Upper lobe of left lung (tissue), 6 donors: ENCODE measurements around the gene DGKI. TPM values are rescaled to one million over a fixed set of nuclear protein-coding genes. Genes with fewer than 3 reads are reported as not detected.

Source experiments
- ATAC-seq, 2 donors: fragments of 200-7000 bp; cut with Tn5 transposase; one replicate each; pipeline ENCODE4 v1.9.1; 2022; ENCODE audit warnings: mild to moderate bottlenecking in 2 of 2, moderate library complexity in 2 of 2; ENCODE audit not compliant: low FRiP score in 2 of 2
- DNase-seq, 2 donors: peaks; one replicate each; pipeline ENCODE4 v3.0.0-alpha.2; 2019 to 2020
- H3K27ac ChIP-seq, 4 donors: fragments of 200-600 bp; sonication (generic); one replicate each; pipeline ENCODE4 v1.5.1; 2016 to 2019
- H3K27me3 ChIP-seq, 4 donors: fragments of 200-600 bp; sonication (generic); one replicate each; pipeline ENCODE4 v1.5.1; 2017 to 2019
- H3K36me3 ChIP-seq, 4 donors: fragments of 200-600 bp; sonication (generic); one replicate each; pipeline ENCODE4 v1.5.1; 2016 to 2019
- H3K4me1 ChIP-seq, 4 donors: fragments of 200-600 bp; sonication (generic); one replicate each; pipeline ENCODE4 v1.5.1; 2018 to 2019
- H3K4me3 ChIP-seq, 4 donors: fragments of 200-600 bp; sonication (generic); one replicate each; pipeline ENCODE4 v1.5.1; 2017 to 2019; ENCODE audit warnings: mild to moderate bottlenecking in 2 of 4, moderate library complexity in 1 of 4
- H3K9me3 ChIP-seq, 4 donors: fragments of 200-600 bp; sonication (generic); one replicate each; pipeline ENCODE4 v1.5.1; 2018 to 2019
- CTCF ChIP-seq, 6 experiments: fragments of 450-650 bp in 4 of 6; fragments of 200-600 bp in 2 of 6; sonication (generic) in 2 of 6; IDR thresholded peaks; one replicate each; pipeline ENCODE4 v1.5.1; 2016 to 2019; ENCODE audit warnings: antibody characterized with exemption in 6 of 6
- EP300 ChIP-seq, 4 donors: sonication (generic); formaldehyde crosslinking; IDR thresholded peaks; one replicate each; pipeline ENCODE4 v1.5.1; 2017; ENCODE audit warnings: antibody characterized with exemption in 4 of 4, control low read depth in 2 of 4
- POLR2A ChIP-seq, 4 donors: fragments of 450-650 bp; IDR thresholded peaks; one replicate each; pipeline ENCODE4 v1.5.1; 2016 to 2017; ENCODE audit warnings: antibody characterized with exemption in 4 of 4, mild to moderate bottlenecking in 2 of 4
- POLR2AphosphoS5 ChIP-seq, 2 donors: sonication (generic); formaldehyde crosslinking; IDR thresholded peaks; one replicate each; pipeline ENCODE4 v1.5.1; 2017; ENCODE audit warnings: antibody characterized with exemption in 2 of 2
- WGBS, 2 donors: methylation state at CpG; one replicate each; pipeline ENCODE4 v1.1.5; 2017 to 2018; 5-methylcytosine and 5-hydroxymethylcytosine counted together
- total RNA-seq, 6 donors: library from RNA; depleted of rRNA in 4 of 6; stranded (reverse); fragments of >200 nt in 4 of 6; gene quantifications; one replicate each; pipeline versions ENCODE4 v1.1.0 to v1.2.1, GENCODE V29; 2016 to 2021
- donor health status: DM: no; HTN: no; CAD: no; lungs with moderate emphysema.
- donor health status: DM: no; HTN: yes; CAD: no; lungs with severe emphysema.

DGKI gene
- total RNA-seq, 6 donors from 2014 or later: under 0.01 to 4.5 (median 0.34) TPM; not detected in 1

DNA sequence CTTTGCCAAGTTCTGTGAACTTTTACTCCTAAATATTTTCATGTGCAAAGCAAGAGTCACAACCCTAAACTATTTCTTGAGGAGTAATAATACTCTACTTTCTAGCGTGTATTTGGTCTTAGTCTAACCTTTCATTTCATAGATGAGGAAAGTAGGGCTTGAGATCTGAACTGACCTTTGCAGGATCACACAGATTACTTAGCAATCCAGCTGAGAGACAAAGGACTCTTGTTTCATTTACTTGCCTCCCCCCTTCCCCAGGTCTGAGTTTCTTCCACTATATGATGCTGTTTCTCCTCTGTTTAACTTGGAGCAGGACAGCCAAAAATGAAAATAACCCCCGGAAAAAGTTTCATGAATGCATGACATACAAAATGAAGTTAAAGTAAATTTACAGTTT, 427.9 kb downstream of the DGKI start:
- Histone ChIP-seq H3K27me3 (no peaks in the 10 kb centered on the region), H3K9me3 (no peaks in the 10 kb centered on the region), H3K36me3 (no peaks in the 10 kb centered on the region), H3K4me3 (no peak overlapping the region), H3K27ac (no peak overlapping the region), H3K4me1 (no peaks in the 10 kb centered on the region)
- 80 to 84% methylated on average over 2 of the region's 2 CpGs for WGBS, 2 donors
- ATAC-seq: no peak
- no peak for DNase-seq
- TF ChIP-seq POLR2AphosphoS5 (IDR thresholded peaks at IDR 0.05): no peak
- no peak for TF ChIP-seq CTCF (IDR thresholded peaks at IDR 0.05)
- TF ChIP-seq POLR2A (IDR thresholded peaks at IDR 0.05): no peak
- no peak for TF ChIP-seq EP300 (IDR thresholded peaks at IDR 0.05)

DNA sequence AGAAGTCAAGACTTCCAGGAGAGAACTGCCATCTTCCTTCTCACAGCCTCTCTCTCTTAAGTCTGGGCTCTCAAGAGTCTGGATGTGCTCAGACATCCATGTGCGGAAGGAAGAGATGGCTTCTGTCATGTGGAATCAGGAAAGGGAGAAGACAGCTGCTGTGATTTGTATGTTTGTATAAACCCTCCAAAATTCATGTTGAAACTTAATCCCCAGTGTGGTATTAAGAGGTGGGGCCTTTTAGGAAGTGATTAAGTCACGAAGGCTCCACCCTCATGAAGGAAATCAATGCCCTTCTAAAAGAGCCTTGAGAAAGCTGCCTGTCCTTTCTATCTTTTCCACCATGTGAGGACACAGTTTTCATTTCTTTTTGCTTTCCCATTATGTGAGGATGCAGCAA, 429.3 kb downstream of the DGKI start:
- 77 to 81% methylated on average over 2 of the region's 2 CpGs for WGBS, 2 donors
- Histone ChIP-seq H3K4me3 (no peak overlapping the region), H3K9me3 (no peaks in the 10 kb centered on the region), H3K36me3 (no peaks in the 10 kb centered on the region), H3K27me3 (no peaks in the 10 kb centered on the region), H3K4me1 (no peaks in the 10 kb centered on the region), H3K27ac (no peak overlapping the region)
- ATAC-seq (no peak), DNase-seq (no peak)
- TF ChIP-seq EP300 (IDR thresholded peaks at IDR 0.05) (no peak), POLR2AphosphoS5 (IDR thresholded peaks at IDR 0.05) (no peak), POLR2A (IDR thresholded peaks at IDR 0.05) (no peak), CTCF (IDR thresholded peaks at IDR 0.05) (no peak)

DNA sequence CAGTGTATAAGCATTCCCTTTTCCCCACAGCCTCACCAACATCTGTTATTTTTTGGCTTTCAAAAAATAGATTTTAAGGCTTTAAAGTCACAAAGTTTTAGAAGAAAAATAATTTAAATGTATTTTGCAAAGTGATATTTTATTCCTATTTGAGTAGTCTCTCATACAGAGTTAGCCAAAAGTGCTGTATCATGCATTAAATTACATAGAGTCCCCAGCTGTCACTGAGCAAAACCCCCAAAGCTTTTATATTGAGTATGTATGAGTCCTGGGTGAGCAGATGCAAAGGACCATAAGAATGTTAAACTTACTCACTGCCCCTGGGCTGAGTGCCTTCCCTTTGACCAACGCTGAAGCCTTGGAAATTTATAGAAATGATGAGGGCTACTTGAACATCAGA, 432.9 kb downstream of the DGKI start:
- WGBS, 2 donors: 60 to 71% methylated on average over 1 of the region's 1 CpG
- Histone ChIP-seq H3K9me3 (no peaks in the 10 kb centered on the region), H3K27me3 (no peaks in the 10 kb centered on the region), H3K27ac (no peak overlapping the region), H3K36me3 (no peaks in the 10 kb centered on the region), H3K4me3 (no peak overlapping the region), H3K4me1 (no peaks in the 10 kb centered on the region)
- ATAC-seq (no peak), DNase-seq (no peak)
- no peak for TF ChIP-seq CTCF (IDR thresholded peaks at IDR 0.05)
- no peak for TF ChIP-seq EP300 (IDR thresholded peaks at IDR 0.05)
- TF ChIP-seq POLR2A (IDR thresholded peaks at IDR 0.05): no peak
- TF ChIP-seq POLR2AphosphoS5 (IDR thresholded peaks at IDR 0.05): no peak

GRCh38 chr7:137411446-137411845, 435.3 kb downstream of the DGKI start:
- Histone ChIP-seq H3K27ac (no peak overlapping the region), H3K27me3 (no peaks in the 10 kb centered on the region), H3K4me3 (no peak overlapping the region), H3K36me3 (no peaks in the 10 kb centered on the region), H3K4me1 (no peaks in the 10 kb centered on the region), H3K9me3 (no peaks in the 10 kb centered on the region)
- TF ChIP-seq EP300 (IDR thresholded peaks at IDR 0.05) (no peak), POLR2A (IDR thresholded peaks at IDR 0.05) (no peak), POLR2AphosphoS5 (IDR thresholded peaks at IDR 0.05) (no peak), CTCF (IDR thresholded peaks at IDR 0.05) (no peak)
- ATAC-seq (no peak), DNase-seq (no peak)
- WGBS, 2 donors: 69 to 77% methylated on average over 3 of the region's 3 CpGs

DNA sequence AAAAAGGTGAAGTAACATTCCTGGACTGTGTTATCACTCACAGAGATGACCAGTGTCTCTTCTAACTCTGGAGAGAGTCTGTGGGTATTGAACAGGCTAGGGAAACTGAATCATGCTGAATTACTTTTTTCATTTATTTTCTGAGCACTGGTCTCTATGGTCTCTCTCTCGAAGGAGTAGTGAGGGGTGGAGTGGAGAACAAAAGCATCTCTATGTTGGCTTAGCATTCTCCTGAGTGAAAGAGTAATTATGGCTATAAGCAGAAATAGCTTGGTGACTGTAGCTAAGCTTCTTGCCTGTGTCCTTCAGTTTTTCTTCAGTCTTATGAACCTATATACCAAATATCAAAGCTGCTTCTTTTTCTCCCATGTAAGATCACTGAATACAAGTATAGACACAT, 438.6 kb downstream of the DGKI start:
- TF ChIP-seq EP300 (IDR thresholded peaks at IDR 0.05): no peak
- TF ChIP-seq POLR2A (IDR thresholded peaks at IDR 0.05): no peak
- TF ChIP-seq POLR2AphosphoS5 (IDR thresholded peaks at IDR 0.05): no peak
- no peak for TF ChIP-seq CTCF (IDR thresholded peaks at IDR 0.05)
- DNase-seq (no peak), ATAC-seq (no peak)
- no peaks in the 10 kb centered on the region for H3K9me3 ChIP-seq
- no peaks in the 10 kb centered on the region for H3K27me3 ChIP-seq
- WGBS, 2 donors: 63 to 64% methylated on average over 1 of the region's 1 CpG
- H3K36me3 ChIP-seq: no peaks in the 10 kb centered on the region
- H3K4me1 ChIP-seq: no peaks in the 10 kb centered on the region
- H3K4me3 ChIP-seq: no peak overlapping the region
- no peak overlapping the region for H3K27ac ChIP-seq
